IPS-18a (cell line): ENCODE results near the gene GTF2E1.
"Not testable (repeated sequence)": the region's sequence is repeated elsewhere in the genome, so short reads cannot be mapped to it uniquely, and the experiment has no call there.

ENCODE experiments used
- H3K27ac ChIP-seq: one replicate; pipeline ENCODE4 v1.5.1; 2013; ENCODE audit warnings: low read length
- H3K27me3 ChIP-seq: one replicate; pipeline ENCODE4 v1.6.1; 2013; ENCODE audit warnings: mild to moderate bottlenecking, low read length; ENCODE audit not compliant: control insufficient read depth, insufficient read depth
- H3K36me3 ChIP-seq: one replicate; pipeline ENCODE4 v1.6.1; 2013; ENCODE audit warnings: low read depth, low read length; ENCODE audit not compliant: control insufficient read depth
- H3K4me1 ChIP-seq: one replicate; pipeline ENCODE4 v1.6.1; 2013; ENCODE audit warnings: low read depth, low read length; ENCODE audit not compliant: control insufficient read depth
- H3K4me3 ChIP-seq: one replicate; pipeline ENCODE4 v1.5.1; 2013; ENCODE audit warnings: low read length
- H3K9ac ChIP-seq: one replicate; pipeline ENCODE4 v1.6.1; 2013; ENCODE audit warnings: mild to moderate bottlenecking, low read length, moderate library complexity
- H3K9me3 ChIP-seq: one replicate; pipeline ENCODE4 v1.6.1; 2013; ENCODE audit warnings: low read depth, low read length; ENCODE audit not compliant: control insufficient read depth

Gene GTF2E1

GRCh38 chr3:120742198-120742848, at the start of gene GTF2E1, which contains the start of gene RABL3:
Gene GTF2E1 (plus strand): TSS chr3:120742744. CDS start chr3:120750553, 7,809 bp downstream.
Gene RABL3 (minus strand): TSS chr3:120742516. CDS start chr3:120742507, 9 bp downstream.
- H3K4me1 ChIP-seq: peaks cover 11% of the 10 kb centered on the region
- peaks cover 5% of the 10 kb centered on the region for H3K36me3 ChIP-seq
- H3K9me3 ChIP-seq: peaks cover 4% of the 10 kb centered on the region

GRCh38 chr3:120693439-120694171, 48.9 kb upstream of the GTF2E1 start:
- Histone ChIP-seq H3K27me3 (no peaks in the 10 kb centered on the region), H3K36me3 (peaks cover 4% of the 10 kb centered on the region), H3K4me1 (peaks cover 37% of the 10 kb centered on the region), H3K4me3 (no peak overlapping the region), H3K9me3 (no peaks in the 10 kb centered on the region), H3K9ac (peak overlapping the region; percentile 46), H3K27ac (peak overlapping the region; percentile 72)

More at GRCh38 chr3:120742198-120742848, at the start of gene GTF2E1, which contains the start of gene RABL3:
- no peaks in the 10 kb centered on the region for H3K27me3 ChIP-seq
- peak within 1 kb of the TSS; percentile 86 for H3K9ac ChIP-seq
- peak within 1 kb of the TSS; percentile 92 for H3K4me3 ChIP-seq
- H3K27ac ChIP-seq: peak within 1 kb of the TSS; percentile 97

GRCh38 chr3:120699333-120699732, 43.2 kb upstream of the GTF2E1 start:
- no peak overlapping the region for H3K27ac ChIP-seq
- H3K4me3 ChIP-seq: no peak overlapping the region
- H3K36me3 ChIP-seq: peaks cover 5% of the 10 kb centered on the region
- no peaks in the 10 kb centered on the region for H3K9me3 ChIP-seq
- H3K4me1 ChIP-seq: peaks cover 17% of the 10 kb centered on the region
- H3K27me3 ChIP-seq: no peaks in the 10 kb centered on the region
- H3K9ac ChIP-seq: no peak overlapping the region

GRCh38 chr3:120705884-120706582, 36.5 kb upstream of the GTF2E1 start:
- no peak overlapping the region for H3K9ac ChIP-seq
- no peaks in the 10 kb centered on the region for H3K4me1 ChIP-seq
- H3K27ac ChIP-seq: no peak overlapping the region
- H3K36me3 ChIP-seq: peaks cover 5% of the 10 kb centered on the region
- H3K9me3 ChIP-seq: no peaks in the 10 kb centered on the region
- no peak overlapping the region for H3K4me3 ChIP-seq
- no peaks in the 10 kb centered on the region for H3K27me3 ChIP-seq

- no peaks in the 10 kb centered on the region for H3K4me1 ChIP-seq
- H3K4me3 ChIP-seq: no peak overlapping the region
- no peaks in the 10 kb centered on the region for H3K9me3 ChIP-seq
- H3K9ac ChIP-seq: no peak overlapping the region
- no peaks in the 10 kb centered on the region for H3K27me3 ChIP-seq
- H3K36me3 ChIP-seq: peaks cover 5% of the 10 kb centered on the region
- no peak overlapping the region for H3K27ac ChIP-seq
Observed at GRCh38 chr3:120706950-120707349, 35.6 kb upstream of the GTF2E1 start.

GRCh38 chr3:120708408-120708807, 34.1 kb upstream of the GTF2E1 start:
- H3K36me3 ChIP-seq: peaks cover 5% of the 10 kb centered on the region
- no peak overlapping the region for H3K9ac ChIP-seq
- no peak overlapping the region for H3K4me3 ChIP-seq
- no peaks in the 10 kb centered on the region for H3K4me1 ChIP-seq
- H3K9me3 ChIP-seq: no peaks in the 10 kb centered on the region
- no peaks in the 10 kb centered on the region for H3K27me3 ChIP-seq
- no peak overlapping the region for H3K27ac ChIP-seq

GRCh38 chr3:120710369-120710768, 32.2 kb upstream of the GTF2E1 start:
- Histone ChIP-seq H3K36me3 (no peaks in the 10 kb centered on the region), H3K9me3 (no peaks in the 10 kb centered on the region), H3K4me1 (no peaks in the 10 kb centered on the region), H3K27ac (no peak overlapping the region), H3K9ac (no peak overlapping the region), H3K4me3 (no peak overlapping the region), H3K27me3 (no peaks in the 10 kb centered on the region)

- Histone ChIP-seq H3K27me3 (no peaks in the 10 kb centered on the region), H3K27ac (no peak overlapping the region), H3K36me3 (no peaks in the 10 kb centered on the region), H3K9me3 (no peaks in the 10 kb centered on the region), H3K4me3 (no peak overlapping the region), H3K9ac (no peak overlapping the region), H3K4me1 (no peaks in the 10 kb centered on the region)
Observed at GRCh38 chr3:120713262-120713661, 29.3 kb upstream of the GTF2E1 start.

GRCh38 chr3:120719167-120719834, 23.2 kb upstream of the GTF2E1 start:
- peak overlapping the region; percentile 54 for H3K9ac ChIP-seq
- not testable (repeated sequence) for H3K36me3 ChIP-seq, H3K9me3 ChIP-seq, H3K27me3 ChIP-seq, H3K4me1 ChIP-seq
- H3K4me3 ChIP-seq: peak overlapping the region; percentile 50
- H3K27ac ChIP-seq: peak overlapping the region; percentile 54

- Histone ChIP-seq H3K27me3 (no peaks in the 10 kb centered on the region), H3K4me1 (peaks cover 12% of the 10 kb centered on the region), H3K9ac (no peak overlapping the region), H3K36me3 (peaks cover 4% of the 10 kb centered on the region), H3K4me3 (no peak overlapping the region), H3K9me3 (no peaks in the 10 kb centered on the region), H3K27ac (no peak overlapping the region)
Observed at GRCh38 chr3:120726791-120727190, 15.8 kb upstream of the GTF2E1 start.
